HG03025 (cell line): Measurements from ENCODE around the gene CCNI2.

Source experiments
- ATAC-seq: cut with Tn5 transposase; IDR thresholded peaks from one replicate; pipeline ENCODE4 v1.9.1; 2021; ENCODE audit warnings: mild to moderate bottlenecking, moderate library complexity; ENCODE audit not compliant: unreplicated experiment, low FRiP score

Gene CCNI2

DNA sequence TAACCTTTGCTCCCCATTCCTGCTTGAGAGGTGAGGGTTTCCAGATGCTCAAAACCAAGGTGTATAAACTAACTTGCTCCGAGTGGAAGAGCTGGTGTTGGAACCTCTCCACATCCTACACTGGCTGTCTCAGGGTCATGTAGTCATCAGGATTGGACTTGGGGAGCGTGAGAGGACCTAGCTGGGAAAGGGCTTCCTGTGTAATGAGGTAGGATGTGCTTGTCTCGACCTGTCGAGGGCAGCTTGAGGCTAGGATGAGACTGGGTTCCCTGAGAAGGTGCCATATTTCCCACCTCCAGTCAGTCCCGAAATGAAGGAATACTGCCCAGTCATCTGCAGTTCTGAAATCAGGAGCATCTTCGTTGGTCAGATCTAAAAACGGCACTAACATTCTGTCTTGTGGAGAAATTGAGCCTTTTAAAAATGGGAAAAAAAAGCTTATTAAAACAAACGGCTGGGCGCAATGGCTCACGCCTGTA, 1.3 kb downstream of the CCNI2 start:
- no peak for ATAC-seq

DNA sequence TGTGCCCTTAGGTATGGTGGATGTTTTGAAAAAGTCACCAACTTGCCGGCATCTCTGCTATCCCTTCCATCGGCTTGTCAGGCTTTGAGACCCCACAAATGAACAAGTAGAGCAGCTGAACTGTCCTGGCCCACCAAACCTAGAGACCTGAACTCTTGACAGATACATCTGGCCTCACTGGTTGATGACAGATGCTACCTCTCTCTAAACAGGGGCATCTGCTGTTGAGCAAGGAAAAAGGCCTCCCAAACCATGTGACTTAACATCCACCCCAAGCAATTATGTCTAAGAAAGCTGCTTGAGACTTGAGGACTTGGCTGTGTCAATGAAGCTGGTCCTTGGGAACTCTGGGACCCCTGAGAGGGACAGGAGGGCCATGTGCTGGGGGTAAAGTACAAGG, 2.3 kb downstream of the CCNI2 start:
- no peak for ATAC-seq

DNA sequence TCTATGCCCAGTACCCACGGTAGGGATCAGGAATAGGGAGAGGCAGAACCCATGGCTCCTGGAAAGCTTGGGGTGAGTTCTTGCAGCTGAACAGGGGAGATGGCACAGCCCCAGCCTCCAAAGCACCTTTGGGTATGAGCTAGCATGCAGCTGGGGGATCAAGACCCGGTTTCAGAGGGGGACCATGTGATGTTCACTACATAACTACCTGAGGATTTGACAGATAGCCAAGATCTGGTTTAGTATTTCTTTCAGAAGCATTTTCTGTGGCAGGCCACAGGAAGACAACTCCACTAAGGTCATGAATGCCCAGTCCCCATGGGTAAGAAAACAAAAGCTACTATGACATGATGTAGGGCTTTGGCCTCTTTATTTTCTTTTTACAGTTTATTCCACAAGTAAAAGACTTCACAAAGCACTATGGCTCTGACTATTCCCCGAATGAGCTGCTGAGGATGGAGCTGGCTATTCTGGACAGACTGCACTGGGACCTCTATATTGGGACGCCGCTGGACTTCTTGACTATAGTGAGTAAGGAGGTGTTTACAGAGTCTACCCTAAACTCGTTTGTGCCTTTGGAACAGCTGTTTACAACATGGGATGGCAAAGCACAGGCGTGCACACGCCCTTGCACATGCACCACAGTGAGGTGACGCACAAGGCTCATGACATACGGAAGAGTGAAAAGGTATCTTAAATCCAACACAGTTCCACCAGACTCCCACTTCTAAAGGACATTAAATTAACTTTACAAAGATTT, 3.4 kb downstream of the CCNI2 start:
- ATAC-seq = no peak

- ATAC-seq = no peak
These were observed 4.2 kb downstream of the CCNI2 start for GRCh38 chr5:132751444-132751843.

DNA sequence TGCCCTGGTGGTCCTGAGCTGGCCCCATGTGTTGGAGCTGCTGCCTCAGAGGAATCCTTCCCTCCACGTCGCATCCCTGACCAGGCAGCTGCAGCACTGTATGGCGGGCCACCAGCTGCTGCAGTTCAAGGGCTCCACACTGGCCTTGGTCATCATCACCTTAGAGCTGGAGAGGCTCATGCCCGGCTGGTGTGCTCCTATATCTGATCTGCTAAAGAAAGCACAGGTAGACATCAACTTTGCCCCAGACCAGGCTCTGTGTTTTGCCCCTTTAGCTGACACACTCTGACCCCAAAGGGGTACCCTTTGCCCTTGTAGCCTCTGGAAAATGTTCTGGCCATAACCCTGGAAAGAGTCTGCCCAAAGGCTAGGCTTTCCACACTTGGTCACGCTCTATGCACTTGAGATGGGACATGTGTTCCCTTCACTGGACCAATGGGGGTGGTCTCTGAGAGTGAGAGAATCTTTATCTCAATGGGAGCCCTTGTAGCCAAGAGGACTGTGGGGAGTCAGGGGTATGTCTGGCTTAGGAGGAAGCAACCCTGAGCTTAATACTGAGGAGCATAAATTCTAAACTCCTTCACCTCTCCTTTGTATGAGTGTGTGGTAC, 4.8 kb downstream of the CCNI2 start:
- ATAC-seq = no peak

GRCh38 chr5:132752581-132753125, 5.4 kb downstream of the CCNI2 start:
- ATAC-seq = no peak

DNA sequence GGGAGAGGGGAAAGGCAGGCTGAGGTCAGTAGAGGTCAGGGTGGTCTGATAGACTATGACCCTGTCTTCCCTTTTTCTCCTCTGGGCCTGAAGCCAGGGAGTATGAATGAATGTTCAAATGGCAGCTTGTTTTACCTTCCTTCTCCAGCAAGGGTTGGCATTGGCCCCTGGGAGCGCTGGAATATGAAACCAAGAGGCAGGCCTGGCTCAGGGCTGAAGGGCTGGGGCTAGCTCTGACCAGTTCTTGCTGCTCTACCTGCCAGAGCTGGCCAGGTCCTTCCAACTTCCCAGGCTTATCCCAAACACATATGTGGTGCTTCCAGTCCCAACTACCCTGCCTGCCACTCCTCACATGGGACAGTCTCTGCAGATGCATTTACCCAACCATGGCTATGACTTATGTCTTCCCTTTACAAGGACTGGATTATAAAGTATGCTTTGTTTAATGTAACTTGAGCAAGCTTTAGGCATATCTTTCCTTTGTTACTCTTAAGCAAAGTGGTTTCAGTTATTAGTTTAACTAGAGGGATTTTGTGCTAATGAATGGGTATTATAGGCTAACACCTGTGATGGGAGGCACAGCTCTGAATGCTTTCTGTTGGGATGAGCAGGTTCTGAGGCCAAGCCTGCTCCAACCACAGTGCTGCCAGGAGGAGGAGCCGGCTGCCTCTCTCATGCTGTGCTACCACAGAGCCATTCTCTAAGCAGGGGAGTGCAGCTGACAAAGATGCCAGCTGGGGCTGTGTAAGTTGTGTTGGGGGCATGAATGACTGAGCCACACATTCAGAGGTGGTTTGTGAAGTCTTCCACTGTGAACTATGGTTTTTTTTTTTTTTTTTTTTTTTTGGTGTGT, 6.1 kb downstream of the CCNI2 start:
- no peak for ATAC-seq

DNA sequence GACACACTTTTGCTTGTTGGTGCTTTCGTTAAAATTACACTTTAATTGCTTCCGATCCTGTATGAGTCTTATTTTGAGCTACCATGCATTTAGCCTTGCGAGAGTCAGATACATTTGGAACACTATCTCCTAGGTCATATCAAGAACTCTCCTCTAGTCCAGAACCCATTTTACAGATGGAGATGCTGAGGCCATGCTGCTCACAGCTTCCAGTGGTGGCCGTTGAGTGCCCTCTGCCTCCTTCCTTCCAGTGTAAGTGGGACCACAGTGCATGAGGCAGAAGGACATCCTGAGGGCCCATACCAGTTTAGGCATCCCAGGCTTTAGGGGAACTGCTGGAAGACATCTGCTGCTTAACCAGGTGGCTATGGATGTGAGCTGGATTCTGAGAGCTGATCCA, 6.9 kb downstream of the CCNI2 start:
- ATAC-seq = no peak

DNA sequence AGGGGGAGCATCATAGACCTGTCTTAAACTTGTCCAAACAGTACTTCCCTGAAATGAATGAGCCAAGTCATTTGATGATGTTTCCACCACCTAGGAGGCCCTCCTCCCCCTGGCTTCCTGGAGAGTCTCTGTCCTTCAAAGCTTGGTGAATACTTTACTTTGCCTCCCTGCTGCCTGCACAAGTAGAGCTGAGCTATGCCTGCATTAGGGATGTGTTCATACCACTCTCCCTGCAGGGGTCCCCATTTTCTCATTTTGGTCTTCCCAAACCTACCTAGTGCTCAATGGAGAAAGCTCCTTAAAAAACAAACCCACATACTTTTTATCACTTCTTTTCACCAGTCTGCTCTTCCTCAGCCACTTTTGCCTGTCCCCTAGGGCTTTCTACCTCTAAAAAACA, 7.7 kb downstream of the CCNI2 start:
- no peak for ATAC-seq

- no peak for ATAC-seq
These were observed 9.3 kb downstream of the CCNI2 start for GRCh38 chr5:132756542-132756941.

DNA sequence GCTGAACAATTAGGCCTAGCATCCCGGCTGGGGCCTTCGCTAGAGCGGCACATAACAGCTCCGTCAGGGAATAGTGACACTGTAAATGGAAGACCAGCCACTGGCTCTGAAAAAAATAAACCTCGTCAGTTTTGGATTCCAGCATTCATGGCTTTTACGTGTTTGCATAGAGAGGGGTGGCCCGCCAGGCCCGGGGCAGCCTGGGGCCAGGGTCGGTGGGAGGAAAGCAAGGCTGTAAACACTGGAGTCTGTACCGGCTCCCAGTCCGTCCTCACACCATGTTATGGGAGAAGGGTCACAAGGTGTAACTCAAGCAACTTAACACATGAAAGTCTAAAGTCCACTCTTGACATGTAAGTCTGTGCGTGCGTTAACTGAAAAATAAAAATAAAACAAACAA, 11.2 kb downstream of the CCNI2 start:
- ATAC-seq = no peak

GRCh38 chr5:132759114-132760048, 12.2 kb downstream of the CCNI2 start:
- ATAC-seq = no peak

DNA sequence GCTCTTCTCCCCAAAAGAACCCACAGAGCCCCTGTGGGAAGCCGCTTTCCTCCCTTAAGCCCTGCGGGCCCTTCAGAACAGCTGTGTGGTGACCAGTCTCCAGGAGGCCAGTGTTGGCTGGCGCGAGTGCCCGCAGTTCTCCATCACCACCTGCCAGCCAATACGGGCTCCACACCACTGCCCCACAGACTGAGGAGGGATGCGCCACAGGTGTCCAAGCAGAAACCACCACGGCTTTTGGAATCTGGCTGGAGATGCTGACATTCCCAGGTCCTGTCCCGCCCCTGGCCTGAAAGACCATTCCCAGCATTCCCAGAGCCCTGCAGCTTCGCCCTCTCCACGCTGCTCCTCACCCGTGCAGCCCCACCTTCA, 12.8 kb downstream of the CCNI2 start:
- no peak for ATAC-seq

GRCh38 chr5:132760601-132761317, 13.5 kb downstream of the CCNI2 start:
- no peak for ATAC-seq

DNA sequence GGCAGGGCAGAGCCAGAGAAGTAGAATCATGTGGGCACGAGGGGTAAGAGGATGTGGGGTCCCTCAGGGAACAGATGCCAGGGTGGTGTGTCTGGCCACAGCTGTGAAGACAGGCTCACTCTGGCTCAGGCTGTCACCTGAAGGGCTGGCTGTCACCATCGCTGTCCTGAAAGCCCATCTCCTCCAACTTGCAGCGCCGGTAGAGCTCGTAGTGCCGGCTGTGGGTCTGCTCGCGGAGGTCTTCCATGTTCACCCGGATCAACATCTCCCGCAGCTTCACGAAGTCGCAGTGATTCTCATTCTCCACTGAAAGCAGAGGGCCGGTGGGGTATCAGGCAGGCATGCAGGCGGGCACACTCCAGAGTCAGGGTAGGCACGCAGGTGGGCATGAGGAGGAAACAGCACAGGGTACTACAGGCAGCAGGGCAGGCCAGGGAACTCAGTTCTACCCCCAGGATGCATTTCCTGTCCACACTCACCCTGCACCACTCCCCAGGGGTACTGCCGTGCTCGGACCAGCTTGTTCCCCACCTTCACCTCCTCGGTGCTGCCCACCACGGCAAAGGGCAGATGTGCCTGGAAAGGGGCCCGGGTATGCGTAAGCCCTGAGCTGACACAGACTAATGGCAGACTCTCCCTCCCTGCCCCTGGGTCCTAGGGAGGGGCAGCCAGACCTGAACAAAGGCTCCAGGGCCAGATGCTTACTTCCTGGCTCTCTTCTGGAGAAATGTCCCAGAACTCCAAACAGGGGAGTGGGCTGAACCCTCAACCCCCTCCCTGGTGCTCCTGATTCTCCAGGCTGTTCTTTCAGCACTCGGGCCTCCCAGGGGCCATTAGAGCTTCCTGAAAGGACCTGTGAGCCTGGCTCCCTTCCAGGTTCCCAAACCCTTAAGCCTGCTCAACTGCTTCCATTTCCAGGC, 14.4 kb downstream of the CCNI2 start:
- ATAC-seq = no peak

DNA sequence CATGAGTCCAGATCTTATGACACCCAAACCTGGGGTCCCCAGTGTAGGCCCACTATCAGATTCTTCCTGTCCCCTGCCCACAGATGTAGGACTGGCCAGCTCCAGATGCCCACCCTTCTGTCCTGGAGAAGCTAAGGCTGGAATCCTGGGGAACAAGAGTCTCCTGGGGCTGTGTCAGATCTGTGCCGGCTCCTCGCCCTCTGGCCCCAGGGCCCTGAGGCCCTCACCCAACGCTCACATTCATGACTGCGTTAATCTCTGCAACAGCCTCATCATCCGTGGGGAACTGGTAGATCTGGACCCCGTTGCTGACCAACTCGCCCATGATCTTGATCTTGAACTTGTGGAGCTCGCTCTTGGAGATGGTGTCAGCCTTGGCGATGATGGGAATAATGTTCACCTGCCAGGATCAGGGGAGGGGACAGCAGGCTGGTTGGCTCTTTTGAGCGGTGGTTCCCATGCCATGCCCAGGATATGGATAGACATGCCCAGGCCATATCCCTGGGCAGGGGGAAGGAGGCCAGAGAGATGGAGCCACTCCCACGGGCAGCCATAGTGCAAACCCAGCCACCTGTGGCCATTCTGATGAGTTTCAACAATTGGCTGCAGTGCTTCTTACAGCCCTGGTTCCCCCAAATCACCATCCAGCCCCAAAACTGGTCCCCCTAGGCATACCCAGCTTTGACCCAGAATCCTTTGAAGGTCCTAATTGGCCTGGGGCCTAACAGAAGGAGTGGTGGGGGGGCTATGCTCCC, 15.2 kb downstream of the CCNI2 start:
- ATAC-seq = no peak

- no peak for ATAC-seq
These were observed 16.2 kb downstream of the CCNI2 start for GRCh38 chr5:132763181-132764036.
